ENCODE data around the gene IL36B. TPM values are rescaled to one million over a fixed set of nuclear protein-coding genes. Genes with fewer than 3 reads are reported as not detected.

Gene IL36B
- total and polyA plus RNA-seq, 9 of the 15 experiments (the other 6 are each of a cell fraction or from before 2014, with no cell fraction given): not detected

DNA sequence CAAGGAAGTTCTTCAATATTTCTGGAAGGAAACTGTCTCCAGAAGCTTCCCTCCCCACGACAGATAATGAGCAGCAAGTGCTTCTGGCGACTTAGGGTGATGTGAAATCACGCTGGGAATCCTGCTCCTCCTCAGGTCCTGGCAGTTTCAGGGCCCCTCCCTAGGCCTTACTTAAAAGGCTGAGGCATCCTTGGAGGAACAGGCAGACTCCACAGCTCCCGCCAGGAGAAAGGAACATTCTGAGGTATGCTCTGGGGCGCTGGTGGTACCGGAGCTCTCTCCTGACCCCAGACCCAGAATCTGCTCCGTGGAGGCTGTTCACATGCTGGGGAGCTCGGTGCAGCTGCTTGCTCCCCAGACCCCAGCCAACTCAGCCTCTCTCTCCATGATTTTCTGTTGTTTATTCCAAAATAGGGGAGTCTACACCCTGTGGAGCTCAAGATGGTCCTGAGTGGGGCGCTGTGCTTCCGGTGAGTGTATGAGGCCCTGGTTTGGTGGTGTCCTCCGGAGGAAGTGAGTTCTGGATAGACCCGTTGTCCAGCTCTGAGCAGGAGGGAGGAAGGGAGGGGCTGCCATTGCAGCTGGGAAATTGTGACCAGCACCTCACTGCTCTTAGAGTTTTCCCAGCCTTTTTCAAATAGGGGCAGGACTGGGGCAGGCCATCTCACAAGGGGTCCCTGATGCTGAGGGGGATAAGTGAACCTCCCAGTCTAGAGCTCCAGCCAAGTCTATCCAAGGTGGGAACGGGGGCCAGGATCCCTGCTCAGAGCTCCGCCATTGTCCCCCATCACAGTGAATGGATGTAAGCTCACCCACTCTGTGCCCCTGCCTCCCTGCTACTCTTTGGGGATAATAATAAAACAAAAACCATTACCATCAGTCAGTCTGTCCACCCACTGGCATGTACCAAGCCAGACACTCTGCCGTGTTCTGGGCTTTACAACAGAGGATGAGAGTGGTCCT, 6.6 kb upstream of the IL36B start, which contains the start of gene IL36RN (continued):
- no peak for TF ChIP-seq BMI1 (IDR thresholded peaks at IDR 0.05; ENCODE audit: low read length)
- TF ChIP-seq ZFP1 (CRISPR knock-in tag; IDR thresholded peaks at IDR 0.05): no peak
- TF ChIP-seq, protein P1, sequence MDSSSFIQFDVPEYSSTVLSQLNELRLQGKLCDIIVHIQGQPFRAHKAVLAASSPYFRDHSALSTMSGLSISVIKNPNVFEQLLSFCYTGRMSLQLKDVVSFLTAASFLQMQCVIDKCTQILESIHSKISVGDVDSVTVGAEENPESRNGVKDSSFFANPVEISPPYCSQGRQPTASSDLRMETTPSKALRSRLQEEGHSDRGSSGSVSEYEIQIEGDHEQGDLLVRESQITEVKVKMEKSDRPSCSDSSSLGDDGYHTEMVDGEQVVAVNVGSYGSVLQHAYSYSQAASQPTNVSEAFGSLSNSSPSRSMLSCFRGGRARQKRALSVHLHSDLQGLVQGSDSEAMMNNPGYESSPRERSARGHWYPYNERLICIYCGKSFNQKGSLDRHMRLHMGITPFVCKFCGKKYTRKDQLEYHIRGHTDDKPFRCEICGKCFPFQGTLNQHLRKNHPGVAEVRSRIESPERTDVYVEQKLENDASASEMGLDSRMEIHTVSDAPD (CRISPR knock-in tag; IDR thresholded peaks at IDR 0.05): no peak
- no peak for TF ChIP-seq CHD2 (IDR thresholded peaks at IDR 0.05; ENCODE audit: low read depth, low read length)
- TF ChIP-seq, protein P2, sequence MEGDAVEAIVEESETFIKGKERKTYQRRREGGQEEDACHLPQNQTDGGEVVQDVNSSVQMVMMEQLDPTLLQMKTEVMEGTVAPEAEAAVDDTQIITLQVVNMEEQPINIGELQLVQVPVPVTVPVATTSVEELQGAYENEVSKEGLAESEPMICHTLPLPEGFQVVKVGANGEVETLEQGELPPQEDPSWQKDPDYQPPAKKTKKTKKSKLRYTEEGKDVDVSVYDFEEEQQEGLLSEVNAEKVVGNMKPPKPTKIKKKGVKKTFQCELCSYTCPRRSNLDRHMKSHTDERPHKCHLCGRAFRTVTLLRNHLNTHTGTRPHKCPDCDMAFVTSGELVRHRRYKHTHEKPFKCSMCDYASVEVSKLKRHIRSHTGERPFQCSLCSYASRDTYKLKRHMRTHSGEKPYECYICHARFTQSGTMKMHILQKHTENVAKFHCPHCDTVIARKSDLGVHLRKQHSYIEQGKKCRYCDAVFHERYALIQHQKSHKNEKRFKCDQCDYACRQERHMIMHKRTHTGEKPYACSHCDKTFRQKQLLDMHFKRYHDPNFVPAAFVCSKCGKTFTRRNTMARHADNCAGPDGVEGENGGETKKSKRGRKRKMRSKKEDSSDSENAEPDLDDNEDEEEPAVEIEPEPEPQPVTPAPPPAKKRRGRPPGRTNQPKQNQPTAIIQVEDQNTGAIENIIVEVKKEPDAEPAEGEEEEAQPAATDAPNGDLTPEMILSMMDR (IDR thresholded peaks at IDR 0.05 in 2 of 3, conservative IDR thresholded peaks at IDR 0.05 in 1 of 3; ENCODE audit: insufficient read depth in 2 of 3, low read depth in 1 of 3, low read length in 3 of 3): peak in 2 of 3 experiments; percentile 12 to 16; a peak in 1 of 6 replicates
- TF ChIP-seq, protein P3, sequence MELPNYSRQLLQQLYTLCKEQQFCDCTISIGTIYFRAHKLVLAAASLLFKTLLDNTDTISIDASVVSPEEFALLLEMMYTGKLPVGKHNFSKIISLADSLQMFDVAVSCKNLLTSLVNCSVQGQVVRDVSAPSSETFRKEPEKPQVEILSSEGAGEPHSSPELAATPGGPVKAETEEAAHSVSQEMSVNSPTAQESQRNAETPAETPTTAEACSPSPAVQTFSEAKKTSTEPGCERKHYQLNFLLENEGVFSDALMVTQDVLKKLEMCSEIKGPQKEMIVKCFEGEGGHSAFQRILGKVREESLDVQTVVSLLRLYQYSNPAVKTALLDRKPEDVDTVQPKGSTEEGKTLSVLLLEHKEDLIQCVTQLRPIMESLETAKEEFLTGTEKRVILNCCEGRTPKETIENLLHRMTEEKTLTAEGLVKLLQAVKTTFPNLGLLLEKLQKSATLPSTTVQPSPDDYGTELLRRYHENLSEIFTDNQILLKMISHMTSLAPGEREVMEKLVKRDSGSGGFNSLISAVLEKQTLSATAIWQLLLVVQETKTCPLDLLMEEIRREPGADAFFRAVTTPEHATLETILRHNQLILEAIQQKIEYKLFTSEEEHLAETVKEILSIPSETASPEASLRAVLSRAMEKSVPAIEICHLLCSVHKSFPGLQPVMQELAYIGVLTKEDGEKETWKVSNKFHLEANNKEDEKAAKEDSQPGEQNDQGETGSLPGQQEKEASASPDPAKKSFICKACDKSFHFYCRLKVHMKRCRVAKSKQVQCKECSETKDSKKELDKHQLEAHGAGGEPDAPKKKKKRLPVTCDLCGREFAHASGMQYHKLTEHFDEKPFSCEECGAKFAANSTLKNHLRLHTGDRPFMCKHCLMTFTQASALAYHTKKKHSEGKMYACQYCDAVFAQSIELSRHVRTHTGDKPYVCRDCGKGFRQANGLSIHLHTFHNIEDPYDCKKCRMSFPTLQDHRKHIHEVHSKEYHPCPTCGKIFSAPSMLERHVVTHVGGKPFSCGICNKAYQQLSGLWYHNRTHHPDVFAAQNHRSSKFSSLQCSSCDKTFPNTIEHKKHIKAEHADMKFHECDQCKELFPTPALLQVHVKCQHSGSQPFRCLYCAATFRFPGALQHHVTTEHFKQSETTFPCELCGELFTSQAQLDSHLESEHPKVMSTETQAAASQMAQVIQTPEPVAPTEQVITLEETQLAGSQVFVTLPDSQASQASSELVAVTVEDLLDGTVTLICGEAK (IDR thresholded peaks at IDR 0.05): 0 out of 2 replicates have a peak, but pooled peaks have one; percentile 32
- TF ChIP-seq, protein P3 (CRISPR knock-in tag; IDR thresholded peaks at IDR 0.05): no peak
- no peak for TF ChIP-seq ZC3H8 (IDR thresholded peaks at IDR 0.05)
- no peak for TF ChIP-seq NCOA2 (IDR thresholded peaks at IDR 0.05; ENCODE audit: partially characterized antibody in 2 of 2)
- TF ChIP-seq CREBBP (IDR thresholded peaks at IDR 0.05; ENCODE audit: low read depth, low read length): no peak
- TF ChIP-seq ETV1 (tag; conservative IDR thresholded peaks at IDR 0.05; ENCODE audit: low read depth): peak; percentile 32; the same call in 1 of the 2 replicates
- TF ChIP-seq SMAD3 (CRISPR knock-in tag; conservative IDR thresholded peaks at IDR 0.05): no peak
- TF ChIP-seq SNIP1 (IDR thresholded peaks at IDR 0.05; ENCODE audit: low read depth): no peak
